Tibial nerve (tissue), 4 donors: ENCODE results near the gene SOST.

Experiments
- CTCF ChIP-seq, 5 experiments: fragments of 200-600 bp in 3 of 5; fragments of 450-650 bp in 2 of 5; sonication (generic) in 3 of 5; IDR thresholded peaks; one replicate each; pipeline ENCODE4 v1.5.1; 2016 to 2019; ENCODE audit warnings: antibody characterized with exemption in 5 of 5, mild to moderate bottlenecking in 3 of 5, moderate library complexity in 2 of 5
- EP300 ChIP-seq, 2 donors: sonication (generic); formaldehyde crosslinking; IDR thresholded peaks; one replicate each; pipeline ENCODE4 v1.6.1; 2017; ENCODE audit warnings: antibody characterized with exemption in 2 of 2, mild to moderate bottlenecking in 1 of 2
- POLR2A ChIP-seq, 2 donors: fragments of 450-650 bp; IDR thresholded peaks; one replicate each; pipeline ENCODE4 v1.6.1; 2017; ENCODE audit warnings: antibody characterized with exemption in 2 of 2, mild to moderate bottlenecking in 2 of 2, moderate library complexity in 2 of 2

GRCh38 chr17:43717913-43718312 lies 40.7 kb downstream of the SOST start:
- TF ChIP-seq POLR2A (IDR thresholded peaks at IDR 0.05), result no peak
- no peak for TF ChIP-seq CTCF (IDR thresholded peaks at IDR 0.05)
- TF ChIP-seq EP300 (IDR thresholded peaks at IDR 0.05), result no peak
